ENCODE data around the gene GRK5.
A peak's percentile ranks its signal among the peaks of the same experiment; 100 is the strongest.
"Not testable (repeated sequence)": the region's sequence is repeated elsewhere in the genome, so short reads cannot be mapped to it uniquely, and the experiment has no call there.

Gene GRK5

GRCh38 chr10:119207366-119207666 lies at the start of gene GRK5:
TSS of gene GRK5 (plus strand) at chr10:119207571. CDS start at chr10:119207918, 347 bp downstream.
- H3K27ac Mint-ChIP-seq, result peak within 1 kb of the TSS; percentile 100

DNA sequence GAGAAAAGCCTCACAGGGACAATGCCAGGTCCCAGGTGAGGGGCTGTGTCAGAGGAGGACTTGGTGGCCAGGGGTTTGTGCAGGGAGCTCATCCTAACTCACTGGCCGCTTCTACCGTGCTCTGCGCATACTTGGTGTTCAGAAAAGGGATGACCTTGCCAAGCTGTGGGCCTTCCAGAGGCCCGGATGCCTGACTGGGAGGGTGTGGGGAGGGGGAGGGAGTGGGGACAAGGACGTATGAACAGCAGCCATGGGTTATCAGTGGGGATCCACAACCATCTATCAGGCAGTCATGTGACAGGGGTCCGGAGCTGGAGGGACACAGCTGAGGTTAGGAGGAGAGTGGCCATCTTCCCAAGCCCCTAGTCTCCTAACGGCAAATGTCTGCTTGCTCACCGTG lies 48.0 kb upstream of the GRK5 start:
- no peaks in the 10 kb centered on the region for H3K9me3 Mint-ChIP-seq
- H3K4me3 Mint-ChIP-seq, result no peak overlapping the region
- peaks cover 27% of the 10 kb centered on the region for H3K36me3 Mint-ChIP-seq (ENCODE audit: low read depth)
- H3K27ac Mint-ChIP-seq, result no peak overlapping the region
- no peaks in the 10 kb centered on the region for H3K27me3 Mint-ChIP-seq (ENCODE audit: low read depth)
- H3K4me1 Mint-ChIP-seq (ENCODE audit: low read depth), result peaks cover 15% of the 10 kb centered on the region

More at GRCh38 chr10:119207366-119207666, at the start of gene GRK5:
- H3K4me3 Mint-ChIP-seq, result peak within 1 kb of the TSS; percentile 98
- peaks cover 5% of the 10 kb centered on the region for H3K36me3 Mint-ChIP-seq (ENCODE audit: low read depth)
- H3K4me1 Mint-ChIP-seq (ENCODE audit: low read depth), result peaks cover 41% of the 10 kb centered on the region
- H3K9me3 Mint-ChIP-seq, result no peaks in the 10 kb centered on the region
- no peaks in the 10 kb centered on the region for H3K27me3 Mint-ChIP-seq (ENCODE audit: low read depth)

DNA sequence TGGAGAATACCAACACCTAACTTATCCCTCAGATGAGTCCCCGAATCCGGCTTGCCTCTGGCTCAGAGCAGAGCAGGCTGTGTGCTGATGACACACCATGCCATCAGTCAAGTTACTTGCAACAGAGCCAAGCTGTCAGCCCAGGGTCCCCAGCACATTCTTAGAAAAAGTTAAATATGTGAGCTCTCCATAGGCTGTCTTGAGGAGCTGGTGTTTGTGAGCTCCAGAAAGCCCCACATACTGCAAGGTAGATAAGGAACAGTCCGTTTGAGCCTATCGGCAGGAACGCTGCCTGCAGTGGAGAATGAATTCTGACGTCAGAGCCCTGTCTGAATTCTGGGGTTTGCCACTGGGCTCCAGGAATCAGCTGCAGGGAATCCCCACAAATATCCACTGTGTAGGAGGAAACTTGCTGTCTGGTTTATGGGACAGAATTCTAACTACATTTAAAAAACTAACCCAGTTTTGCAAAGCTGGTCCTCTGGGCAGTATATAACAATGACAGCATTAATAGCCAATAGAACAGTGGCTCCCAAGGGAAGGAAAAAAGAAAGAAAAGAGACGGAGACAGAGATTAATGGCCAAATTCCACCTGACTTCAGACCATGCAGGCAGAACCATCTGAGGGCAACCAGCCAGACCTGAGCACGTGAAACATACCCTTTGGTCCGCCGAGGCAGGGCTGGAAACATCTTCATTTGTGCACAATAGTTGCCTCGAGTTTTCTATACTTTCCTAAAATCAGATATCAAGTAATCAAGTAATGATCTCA lies 45.5 kb upstream of the GRK5 start:
- Mint-ChIP-seq H3K36me3 (ENCODE audit: low read depth) (peaks cover 18% of the 10 kb centered on the region), H3K27me3 (ENCODE audit: low read depth) (no peaks in the 10 kb centered on the region), H3K27ac (no peak overlapping the region), H3K4me3 (no peak overlapping the region), H3K9me3 (no peaks in the 10 kb centered on the region), H3K4me1 (ENCODE audit: low read depth) (peaks cover 22% of the 10 kb centered on the region)

DNA sequence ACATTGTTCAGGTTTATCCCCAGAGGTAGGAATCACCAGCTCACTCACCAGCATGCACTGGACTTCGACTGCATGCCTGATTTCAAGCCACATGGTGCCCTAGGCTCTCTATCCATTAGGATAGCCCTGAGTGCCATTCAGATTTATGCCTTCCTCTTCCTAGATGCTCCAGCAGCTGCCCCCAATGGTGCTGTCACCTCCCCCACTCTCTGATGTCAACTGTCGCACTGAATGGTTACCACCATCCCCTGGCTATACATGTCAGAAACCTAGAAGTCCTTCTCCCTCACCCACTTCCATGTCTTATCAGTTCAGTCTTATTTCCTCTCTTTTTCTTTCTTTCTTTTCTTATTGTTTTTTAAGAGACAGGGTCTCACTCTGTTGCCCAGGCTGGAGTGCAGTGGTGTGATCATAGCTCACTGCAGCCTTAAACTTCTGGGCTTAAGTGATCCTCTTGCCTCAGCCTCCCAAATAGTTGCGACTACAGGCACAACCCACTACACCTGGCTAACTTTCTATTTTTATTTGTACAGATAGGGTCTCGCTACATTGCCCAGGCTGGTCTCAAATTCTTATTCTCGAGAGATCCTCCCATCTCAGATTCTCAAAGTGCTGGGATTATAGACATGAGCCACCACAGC lies 44.8 kb upstream of the GRK5 start:
- Mint-ChIP-seq H3K36me3 (ENCODE audit: low read depth) (peaks cover 22% of the 10 kb centered on the region), H3K27ac (no peak overlapping the region), H3K27me3 (ENCODE audit: low read depth) (no peaks in the 10 kb centered on the region), H3K9me3 (no peaks in the 10 kb centered on the region), H3K4me1 (ENCODE audit: low read depth) (peaks cover 28% of the 10 kb centered on the region), H3K4me3 (no peak overlapping the region)

- H3K4me1 Mint-ChIP-seq (ENCODE audit: low read depth), result peaks cover 32% of the 10 kb centered on the region
- H3K4me3 Mint-ChIP-seq, result peak within 1 kb of the TSS; percentile 86
- peaks cover 36% of the 10 kb centered on the region for H3K36me3 Mint-ChIP-seq (ENCODE audit: low read depth)
- peak within 1 kb of the TSS; percentile 95 for H3K27ac Mint-ChIP-seq
- no peaks in the 10 kb centered on the region for H3K9me3 Mint-ChIP-seq
- no peaks in the 10 kb centered on the region for H3K27me3 Mint-ChIP-seq (ENCODE audit: low read depth)
Observed at GRCh38 chr10:119165171-119166117, 41.9 kb upstream of the GRK5 start, which contains the start of gene SFXN4. TSS of gene SFXN4 (minus strand) at chr10:119165714. CDS start at chr10:119165647, 67 bp downstream.

DNA sequence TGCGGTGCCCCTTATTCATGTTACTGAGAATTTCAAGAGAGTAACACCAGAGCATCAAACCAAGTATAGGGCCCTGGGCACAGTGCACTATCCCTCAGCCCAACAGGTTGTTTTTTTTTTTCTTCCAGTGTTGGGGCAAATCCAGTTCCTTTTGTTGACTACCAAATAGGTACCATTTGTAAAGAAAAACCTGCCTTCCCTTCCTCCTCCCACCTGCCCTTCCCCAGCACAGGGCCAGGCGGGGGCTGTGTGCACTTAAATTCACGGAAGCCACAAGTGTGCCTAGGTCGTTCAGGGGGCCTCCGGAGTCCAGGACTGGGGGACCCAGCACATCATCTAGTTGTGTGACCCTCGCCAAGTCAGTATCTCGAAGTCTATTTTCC lies 41.3 kb upstream of the GRK5 start:
- H3K36me3 Mint-ChIP-seq (ENCODE audit: low read depth), result peaks cover 34% of the 10 kb centered on the region
- peak overlapping the region; percentile 95 for H3K27ac Mint-ChIP-seq

GRCh38 chr10:119166564-119166963 lies 40.8 kb upstream of the GRK5 start:
- Mint-ChIP-seq H3K27me3 (ENCODE audit: low read depth) (no peaks in the 10 kb centered on the region), H3K36me3 (ENCODE audit: low read depth) (peaks cover 39% of the 10 kb centered on the region), H3K9me3 (no peaks in the 10 kb centered on the region), H3K4me1 (ENCODE audit: low read depth) (peaks cover 32% of the 10 kb centered on the region), H3K4me3 (peak overlapping the region; percentile 86), H3K27ac (peak overlapping the region; percentile 95)

More for the DNA sequence above, 41.3 kb upstream of the GRK5 start:
- Mint-ChIP-seq H3K4me1 (ENCODE audit: low read depth) (peaks cover 32% of the 10 kb centered on the region), H3K4me3 (peak overlapping the region; percentile 86), H3K9me3 (no peaks in the 10 kb centered on the region), H3K27me3 (ENCODE audit: low read depth) (no peaks in the 10 kb centered on the region)

DNA sequence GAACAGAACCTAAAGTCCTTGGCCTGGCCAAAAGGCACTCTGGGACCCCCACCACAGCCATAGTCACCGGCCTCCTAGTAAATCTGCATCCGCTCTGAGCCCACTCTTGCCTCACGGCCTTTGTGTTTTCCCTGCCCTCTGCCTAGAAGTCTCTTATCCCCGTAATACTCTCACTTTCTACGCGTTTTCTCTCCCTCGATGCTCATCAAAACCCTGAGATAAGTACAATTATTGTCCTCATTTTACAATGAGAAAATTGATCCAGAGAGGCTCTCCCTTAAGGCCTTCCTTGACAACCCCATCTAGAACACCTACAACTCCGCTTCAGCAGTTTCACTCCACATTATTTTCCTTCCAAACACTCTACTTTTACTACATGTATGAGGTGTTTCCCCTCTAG lies 40.3 kb upstream of the GRK5 start:
- peak overlapping the region; percentile 95 for H3K27ac Mint-ChIP-seq
- H3K27me3 Mint-ChIP-seq (ENCODE audit: low read depth), result no peaks in the 10 kb centered on the region
- H3K36me3 Mint-ChIP-seq (ENCODE audit: low read depth), result peaks cover 40% of the 10 kb centered on the region
- peak overlapping the region; percentile 86 for H3K4me3 Mint-ChIP-seq
- no peaks in the 10 kb centered on the region for H3K9me3 Mint-ChIP-seq
- H3K4me1 Mint-ChIP-seq (ENCODE audit: low read depth), result peaks cover 28% of the 10 kb centered on the region

DNA sequence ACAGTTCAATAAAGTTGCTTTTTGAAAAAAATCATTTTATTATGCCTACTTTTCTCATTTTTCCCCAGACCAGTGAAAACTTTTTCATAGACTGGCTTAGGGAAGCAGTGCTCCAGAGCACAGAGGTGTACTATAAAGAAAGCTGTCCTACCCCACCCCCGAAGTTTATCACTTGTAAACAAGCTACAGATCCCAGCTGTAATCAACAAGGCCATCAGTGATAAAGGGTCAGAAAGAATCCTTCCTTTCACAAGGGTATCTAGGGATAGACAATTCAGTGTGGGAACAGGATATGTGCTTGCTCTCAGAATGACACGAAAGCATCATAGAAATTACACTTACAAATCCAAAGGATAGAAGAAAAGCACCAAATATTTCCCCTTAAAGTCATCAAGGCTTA lies 33.3 kb upstream of the GRK5 start:
- Mint-ChIP-seq H3K36me3 (ENCODE audit: low read depth) (peaks cover 46% of the 10 kb centered on the region), H3K9me3 (no peaks in the 10 kb centered on the region), H3K27me3 (ENCODE audit: low read depth) (no peaks in the 10 kb centered on the region), H3K4me3 (no peak overlapping the region), H3K4me1 (ENCODE audit: low read depth) (peaks cover 30% of the 10 kb centered on the region), H3K27ac (no peak overlapping the region)

DNA sequence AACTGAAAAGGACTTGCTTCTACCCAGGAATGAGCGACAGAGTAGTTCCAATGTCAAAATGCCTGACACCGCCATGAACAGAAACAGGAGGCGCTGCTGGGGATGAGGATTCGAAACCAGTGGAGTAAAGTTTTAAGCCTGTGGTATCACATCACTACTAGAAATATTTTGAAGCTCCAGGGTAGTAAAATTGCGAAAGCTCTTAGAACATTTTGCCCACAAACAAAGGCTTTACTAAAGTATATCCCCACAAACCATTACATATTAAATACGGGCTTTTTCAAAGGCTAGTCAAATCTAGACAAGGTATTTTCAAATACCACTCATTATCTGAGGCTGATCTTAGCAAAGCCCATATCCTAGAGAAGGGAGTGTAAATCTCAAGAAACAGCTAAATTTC lies 31.2 kb upstream of the GRK5 start:
- Mint-ChIP-seq H3K4me3 (peak overlapping the region; percentile 42), H3K27ac (peak overlapping the region; percentile 75), H3K27me3 (ENCODE audit: low read depth) (no peaks in the 10 kb centered on the region), H3K36me3 (ENCODE audit: low read depth) (peaks cover 31% of the 10 kb centered on the region), H3K9me3 (no peaks in the 10 kb centered on the region), H3K4me1 (ENCODE audit: low read depth) (peaks cover 30% of the 10 kb centered on the region)

- Mint-ChIP-seq H3K27ac (peak overlapping the region; percentile 99), H3K9me3 (no peaks in the 10 kb centered on the region), H3K4me1 (ENCODE audit: low read depth) (peaks cover 30% of the 10 kb centered on the region), H3K4me3 (peak overlapping the region; percentile 97), H3K27me3 (ENCODE audit: low read depth) (no peaks in the 10 kb centered on the region), H3K36me3 (ENCODE audit: low read depth) (peaks cover 19% of the 10 kb centered on the region)
Observed at GRCh38 chr10:119177708-119178371, 29.5 kb upstream of the GRK5 start.

GRCh38 chr10:119178372-119179119 lies 28.8 kb upstream of the GRK5 start, which contains the start of gene PRDX3:
TSS of gene PRDX3 (minus strand) at chr10:119178812. CDS start at chr10:119178790, 22 bp downstream.
- Mint-ChIP-seq H3K27me3 (ENCODE audit: low read depth) (no peaks in the 10 kb centered on the region), H3K9me3 (no peaks in the 10 kb centered on the region), H3K4me3 (peak within 1 kb of the TSS; percentile 97), H3K36me3 (ENCODE audit: low read depth) (peaks cover 18% of the 10 kb centered on the region), H3K4me1 (ENCODE audit: low read depth) (peaks cover 31% of the 10 kb centered on the region), H3K27ac (peak within 1 kb of the TSS; percentile 99)

GRCh38 chr10:119180850-119181400 lies 26.4 kb upstream of the GRK5 start:
- not testable (repeated sequence) for H3K27me3 Mint-ChIP-seq (ENCODE audit: low read depth); H3K27ac Mint-ChIP-seq; H3K4me3 Mint-ChIP-seq; H3K36me3 Mint-ChIP-seq (ENCODE audit: low read depth); H3K9me3 Mint-ChIP-seq
- peaks cover 31% of the 10 kb centered on the region for H3K4me1 Mint-ChIP-seq (ENCODE audit: low read depth)

Data from T-helper 1 cell treated with Interleukin-12 subunit alpha and Interleukin-12 subunit beta and Interleukin-4 antibody, amounts not matched to agents 30 μg/mL and 1 μg/mL, for 36 hours (primary cell).